ENCODE results near the gene CDH23.

- TF ChIP-seq KDM1A (IDR thresholded peaks at IDR 0.05; ENCODE audit: low read depth) (no peak), POLR2A (IDR thresholded peaks at IDR 0.05; ENCODE audit: low read length) (no peak), ELK1 (IDR thresholded peaks at IDR 0.05; ENCODE audit: low read depth, low read length) (no peak), JUNB (IDR thresholded peaks at IDR 0.05) (no peak)
These were observed 131.9 kb downstream of the CDH23 start for GRCh38 chr10:71528371-71529206.

All from A549 (cell line).